ENCODE results near the gene BRK1. TPM values are rescaled to one million over a fixed set of nuclear protein-coding genes. Genes with fewer than 3 reads are reported as not detected.
A peak's percentile ranks its signal among the peaks of the same experiment; 100 is the strongest.

The BRK1 gene
- total and polyA plus RNA-seq, 2 donors (not counting 1 experiment from before 2014, with no cell fraction given): 55.0 to 86.3 TPM

DNA sequence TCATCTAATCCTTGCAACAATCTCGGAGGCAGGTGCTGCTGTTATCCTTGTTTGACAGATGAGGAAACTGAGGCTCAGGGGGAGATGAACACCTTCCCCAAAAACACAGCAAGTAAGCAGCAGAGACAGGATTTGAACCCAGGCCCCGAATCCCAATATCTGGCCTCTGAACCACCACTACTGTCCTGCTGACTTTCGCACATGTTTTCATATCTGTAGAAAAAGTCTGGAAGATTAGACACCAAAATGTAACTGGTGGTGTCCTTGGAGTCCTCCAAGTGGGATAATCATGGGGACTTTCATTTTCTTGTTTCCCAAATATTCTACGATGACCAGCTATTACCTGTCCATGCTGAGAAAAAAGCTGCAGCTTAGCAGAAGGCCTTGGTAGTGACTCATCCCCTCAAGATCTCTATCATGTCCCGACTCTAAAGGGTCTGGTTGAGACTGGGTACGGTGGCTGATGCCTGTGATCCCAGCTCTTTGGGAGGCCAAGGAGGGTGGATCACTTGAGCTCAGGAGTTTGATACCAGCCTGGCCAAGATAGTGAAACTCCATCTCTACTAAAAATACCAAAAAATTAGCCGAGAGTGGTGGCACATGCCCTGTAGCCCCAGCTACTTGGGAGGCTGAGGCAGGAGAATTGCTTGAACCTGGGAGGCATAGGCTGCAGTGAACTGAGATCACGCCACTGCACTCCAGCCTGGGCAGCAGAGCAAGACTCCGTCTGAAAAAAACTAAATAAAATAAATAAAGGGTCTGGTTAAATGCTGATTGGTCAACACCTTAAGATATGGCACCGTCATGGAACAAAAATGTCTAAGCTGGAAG lies 57.8 kb downstream of the BRK1 start:
- DNase-seq: no peak
- H3K4me3 Mint-ChIP-seq: no peak overlapping the region
- 92% methylated on average over 2 of the region's 10 CpGs for WGBS (ENCODE audit: insufficient coverage)
- Histone ChIP-seq H3K27ac (ENCODE audit: low read length in 2 of 2) (peak overlapping the region in 1 of 2 donors; percentile 50), H4K20me1 (ENCODE audit: control insufficient read depth, insufficient read depth, low read length, poor library complexity, severe bottlenecking) (no peaks in the 10 kb centered on the region), H3K79me2 (ENCODE audit: control insufficient read depth, insufficient read depth, low read length) (peaks cover 51% of the 10 kb centered on the region), H3K27me3 (replicated peaks in 1 of 4; ENCODE audit: control extremely low read depth in 1 of 4, control insufficient read depth in 3 of 4, insufficient read depth in 4 of 4, low read length in 3 of 4) (no peaks in the 10 kb centered on the region), H3K4me3 (ENCODE audit: control extremely low read depth in 1 of 5, extremely low read depth in 1 of 5, insufficient read depth in 1 of 5, low read depth in 2 of 5, low read length in 4 of 5) (no peak overlapping the region), H3K9me3 (ENCODE audit: control extremely low read depth in 1 of 3, control insufficient read depth in 2 of 3, insufficient read depth in 1 of 3, low read length in 2 of 3) (peaks cover 0 to 12% (median 7%) of the 10 kb centered on the region in 3 donors), H2AFZ (ENCODE audit: insufficient read depth, low read depth, low read length, poor library complexity, severe bottlenecking) (no peak overlapping the region), H3K9ac (ENCODE audit: low read length) (no peak overlapping the region), H3K4me2 (replicated peaks; ENCODE audit: low read depth, low read length, poor library complexity, severe bottlenecking) (no peak overlapping the region), H3K4me1 (ENCODE audit: control insufficient read depth in 2 of 2, insufficient read depth in 2 of 2, low read length in 2 of 2) (peaks cover 17 to 39% of the 10 kb centered on the region in 2 donors), H3K36me3 (replicated peaks in 1 of 2; ENCODE audit: control extremely low read depth in 1 of 2, control insufficient read depth in 1 of 2, extremely low read depth in 1 of 2, insufficient read depth in 2 of 2, low read length in 1 of 2) (peaks cover 0 to 7% of the 10 kb centered on the region in 2 experiments)
- ChIA-PET CTCF (interaction anchor here (0.7 to 1.4 kb wide), 4 partner anchors 10 to 53 kb away, joined by 3 to 5 read pairs (median 4); no protein-coding TSS in a partner anchor), POLR2A (interaction anchor here (0.6 to 0.7 kb wide), 2 partner anchors 45 to 810 kb away, joined by 4 to 5 read pairs; no protein-coding TSS in a partner anchor)
- intact Hi-C loops (cut with micrococcal nuclease): no loop called here
- H3K27me3 Mint-ChIP-seq: no peaks in the 10 kb centered on the region
- peaks cover 41% of the 10 kb centered on the region for H3K4me1 Mint-ChIP-seq
- no peaks in the 10 kb centered on the region for H3K9me3 Mint-ChIP-seq (ENCODE audit: insufficient read depth)
- no peak for TF ChIP-seq EZH2 (IDR thresholded peaks at IDR 0.05; ENCODE audit: borderline replicate concordance, insufficient read depth, low read depth, low read length, poor library complexity, severe bottlenecking)
- TF ChIP-seq, protein P1, sequence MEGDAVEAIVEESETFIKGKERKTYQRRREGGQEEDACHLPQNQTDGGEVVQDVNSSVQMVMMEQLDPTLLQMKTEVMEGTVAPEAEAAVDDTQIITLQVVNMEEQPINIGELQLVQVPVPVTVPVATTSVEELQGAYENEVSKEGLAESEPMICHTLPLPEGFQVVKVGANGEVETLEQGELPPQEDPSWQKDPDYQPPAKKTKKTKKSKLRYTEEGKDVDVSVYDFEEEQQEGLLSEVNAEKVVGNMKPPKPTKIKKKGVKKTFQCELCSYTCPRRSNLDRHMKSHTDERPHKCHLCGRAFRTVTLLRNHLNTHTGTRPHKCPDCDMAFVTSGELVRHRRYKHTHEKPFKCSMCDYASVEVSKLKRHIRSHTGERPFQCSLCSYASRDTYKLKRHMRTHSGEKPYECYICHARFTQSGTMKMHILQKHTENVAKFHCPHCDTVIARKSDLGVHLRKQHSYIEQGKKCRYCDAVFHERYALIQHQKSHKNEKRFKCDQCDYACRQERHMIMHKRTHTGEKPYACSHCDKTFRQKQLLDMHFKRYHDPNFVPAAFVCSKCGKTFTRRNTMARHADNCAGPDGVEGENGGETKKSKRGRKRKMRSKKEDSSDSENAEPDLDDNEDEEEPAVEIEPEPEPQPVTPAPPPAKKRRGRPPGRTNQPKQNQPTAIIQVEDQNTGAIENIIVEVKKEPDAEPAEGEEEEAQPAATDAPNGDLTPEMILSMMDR (IDR thresholded peaks at IDR 0.05): no peak
- peak overlapping the region; percentile 87 for H3K27ac Mint-ChIP-seq
- no peak for ATAC-seq (ENCODE audit: low read depth)
